NB4 (cell line): ENCODE results near the gene PHYHIPL.

Experiments used
- POLR2A ChIP-seq: IDR thresholded peaks from 2 replicates; pipeline ENCODE4 v1.6.1; 2011; ENCODE audit warnings: mild to moderate bottlenecking; ENCODE audit not compliant: insufficient read length; ENCODE audit errors: extremely low read depth
- TF ChIP-seq, protein P1 (sequence below): IDR thresholded peaks from one replicate; pipeline ENCODE4 v1.5.1; 2012; ENCODE audit warnings: low read depth, low read length
- TF ChIP-seq, protein P2 (sequence below): IDR thresholded peaks from 2 replicates; pipeline ENCODE4 v1.6.1; 2011; ENCODE audit warnings: low read depth, low read length

DNA sequence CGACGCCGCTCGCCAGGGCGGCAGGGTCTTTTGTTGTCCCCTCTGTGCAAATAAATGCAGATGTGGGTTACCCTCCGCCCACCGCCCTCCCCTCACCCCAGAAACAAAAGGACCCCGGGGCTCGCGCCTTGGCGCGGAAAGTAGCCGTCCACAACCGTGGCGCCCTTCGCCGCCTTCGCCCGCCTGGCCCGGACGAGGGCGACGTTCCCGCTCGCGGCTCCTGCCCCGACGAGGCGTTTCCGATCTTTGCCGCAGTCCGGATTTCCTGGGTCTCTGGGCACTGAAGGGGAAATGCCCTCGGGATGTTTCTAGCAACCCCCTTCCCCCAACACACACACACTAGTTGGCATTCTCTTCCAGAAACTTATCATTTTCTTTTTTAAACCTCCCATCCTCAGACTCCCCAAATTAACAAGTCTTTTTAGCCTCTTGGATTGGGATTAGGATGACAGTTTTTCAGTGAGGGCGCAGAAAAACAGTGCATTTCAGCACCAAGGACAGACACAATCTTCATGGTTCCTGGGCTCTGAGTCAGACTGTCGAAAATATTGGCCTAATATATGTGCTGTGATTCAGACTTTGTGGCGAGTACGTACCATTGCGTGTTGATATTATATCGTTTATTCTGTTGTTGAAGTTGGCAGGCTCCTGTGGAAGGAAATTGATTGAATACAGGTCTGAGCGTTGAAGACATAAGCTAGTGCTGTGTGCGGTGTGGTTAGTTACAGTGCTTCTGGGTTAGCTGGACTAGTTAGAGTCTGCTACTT lies 771 bp downstream of the PHYHIPL start:
- TF ChIP-seq, protein P1, sequence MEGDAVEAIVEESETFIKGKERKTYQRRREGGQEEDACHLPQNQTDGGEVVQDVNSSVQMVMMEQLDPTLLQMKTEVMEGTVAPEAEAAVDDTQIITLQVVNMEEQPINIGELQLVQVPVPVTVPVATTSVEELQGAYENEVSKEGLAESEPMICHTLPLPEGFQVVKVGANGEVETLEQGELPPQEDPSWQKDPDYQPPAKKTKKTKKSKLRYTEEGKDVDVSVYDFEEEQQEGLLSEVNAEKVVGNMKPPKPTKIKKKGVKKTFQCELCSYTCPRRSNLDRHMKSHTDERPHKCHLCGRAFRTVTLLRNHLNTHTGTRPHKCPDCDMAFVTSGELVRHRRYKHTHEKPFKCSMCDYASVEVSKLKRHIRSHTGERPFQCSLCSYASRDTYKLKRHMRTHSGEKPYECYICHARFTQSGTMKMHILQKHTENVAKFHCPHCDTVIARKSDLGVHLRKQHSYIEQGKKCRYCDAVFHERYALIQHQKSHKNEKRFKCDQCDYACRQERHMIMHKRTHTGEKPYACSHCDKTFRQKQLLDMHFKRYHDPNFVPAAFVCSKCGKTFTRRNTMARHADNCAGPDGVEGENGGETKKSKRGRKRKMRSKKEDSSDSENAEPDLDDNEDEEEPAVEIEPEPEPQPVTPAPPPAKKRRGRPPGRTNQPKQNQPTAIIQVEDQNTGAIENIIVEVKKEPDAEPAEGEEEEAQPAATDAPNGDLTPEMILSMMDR: no peak
- TF ChIP-seq, protein P2, sequence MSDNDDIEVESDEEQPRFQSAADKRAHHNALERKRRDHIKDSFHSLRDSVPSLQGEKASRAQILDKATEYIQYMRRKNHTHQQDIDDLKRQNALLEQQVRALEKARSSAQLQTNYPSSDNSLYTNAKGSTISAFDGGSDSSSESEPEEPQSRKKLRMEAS: no peak
- no peak for TF ChIP-seq POLR2A
